HCT116 (cell line): ENCODE measurements around the gene UBE2G2. TPM values are rescaled to one million over a fixed set of nuclear protein-coding genes. Genes with fewer than 3 reads are reported as not detected.

Experiments
- ATAC-seq: fragments of 200-7000 bp; cut with Tn5 transposase; 2 replicates; pipeline ENCODE4 v1.9.1; 2020; ENCODE audit warnings: mild to moderate bottlenecking, moderate library complexity
- BruUV-seq: library from RNA; stranded (reverse); fragments of 400-500 nt; replicated peaks from 2 replicates; lab custom pipeline; 2021; lab: Mats Ljungman, UMichigan
- CTCF ChIA-PET: fragments of 300-600 bp; sonication (Branson Sonifier 250); formaldehyde crosslinking; loops from one replicate; lab custom pipeline; 2021; ENCODE audit warnings: antibody characterized with exemption; lab: Charles Lee
- POLR2A ChIA-PET: fragments of 300-600, 350-600 bp; sonication (Branson Sonifier 250); formaldehyde crosslinking; loops from one replicate; lab custom pipeline; 2021; ENCODE audit warnings: antibody characterized with exemption; lab: Charles Lee
- RAD21 ChIA-PET, 2 experiments: fragments of 300-600 bp; sonication (Branson Sonifier 250); formaldehyde crosslinking; loops; one replicate each; lab custom pipeline; 2023; ENCODE audit warnings: low total read pairs in 2 of 2; ENCODE audit not compliant: uncharacterized antibody in 2 of 2, unreplicated experiment in 2 of 2, low non-redundant PET in 1 of 2; lab: Charles Lee
- DNase-seq: peaks from one replicate; pipeline ENCODE4 v3.0.0-alpha.2; 2010; ENCODE audit warnings: low read depth, low spot score
- H2AFZ ChIP-seq: fragments of 200-600 bp; shearing (Covaris generic), sonication (generic); 2 replicates; pipeline ENCODE4 v1.6.1; 2017; ENCODE audit warnings: low read depth, mixed run types, mixed read lengths, antibody characterized with exemption, low read length; ENCODE audit not compliant: poor library complexity, severe bottlenecking
- H3K27ac ChIP-seq: 2 replicates; pipeline ENCODE4 v1.5.1; 2012; ENCODE audit warnings: low read depth, low read length
- H3K27me3 ChIP-seq: fragments of 200-600 bp; sonication (generic); 2 replicates; pipeline ENCODE4 v1.6.1; 2016; ENCODE audit warnings: mixed run types, low read length, mixed read lengths; ENCODE audit not compliant: insufficient read depth
- H3K36me3 ChIP-seq, 2 experiments: fragments of 200-500 bp in 1 of 2; fragments of 200-600 bp in 1 of 2; sonication (Bioruptor generic) in 1 of 2; sonication (generic) in 1 of 2; 2 replicates each; pipeline versions ENCODE4 v1.5.1 to v1.6.1; 2014 to 2016; ENCODE audit warnings: low read length in 2 of 2, inconsistent platforms in 1 of 2, mixed read lengths in 1 of 2, mixed run types in 1 of 2; ENCODE audit not compliant: insufficient read depth in 2 of 2, control insufficient read depth in 1 of 2
- H3K4me1 ChIP-seq, 2 experiments: fragments of 200-600 bp in 1 of 2; sonication (generic) in 1 of 2; 2 replicates each; pipeline versions ENCODE4 v1.5.1 to v1.6.1; 2012 to 2017; ENCODE audit warnings: low read length in 2 of 2, inconsistent platforms in 1 of 2, mild to moderate bottlenecking in 1 of 2, mixed read lengths in 1 of 2, mixed run types in 1 of 2, moderate library complexity in 1 of 2; ENCODE audit not compliant: insufficient read depth in 2 of 2, control insufficient read depth in 1 of 2
- H3K4me2 ChIP-seq: fragments of 200-600 bp; sonication (generic); 2 replicates; pipeline ENCODE4 v1.6.1; 2017; ENCODE audit warnings: mixed run types, low read length, mixed read lengths
- H3K4me3 ChIP-seq, 2 experiments: fragments of 200-600 bp in 1 of 2; sonication (generic) in 1 of 2; replicated peaks in 1 of 2; 2 replicates each; pipeline ENCODE4 v1.5.1; 2011 to 2016; ENCODE audit warnings: low read length in 2 of 2, control low read depth in 1 of 2, low read depth in 1 of 2, mild to moderate bottlenecking in 1 of 2, mixed read lengths in 1 of 2, mixed run types in 1 of 2
- H3K79me2 ChIP-seq: fragments of 200-600 bp; sonication (generic); 2 replicates; pipeline ENCODE4 v1.6.1; 2017; ENCODE audit warnings: mild to moderate bottlenecking, mixed run types, low read length, moderate library complexity, mixed read lengths; ENCODE audit not compliant: insufficient read depth
- H3K9ac ChIP-seq: fragments of 200-600 bp; sonication (generic); 2 replicates; pipeline ENCODE4 v1.6.1; 2016; ENCODE audit warnings: low read length, mixed read lengths
- H3K9me2 ChIP-seq: fragments of 200-600 bp; sonication (generic), shearing (Covaris generic); 2 replicates; pipeline ENCODE4 v1.6.1; 2017; ENCODE audit warnings: mixed run types, mild to moderate bottlenecking, moderate library complexity; ENCODE audit not compliant: insufficient read depth
- H3K9me3 ChIP-seq, 2 experiments: fragments of 200-500 bp in 1 of 2; fragments of 200-600 bp in 1 of 2; sonication (Bioruptor generic) in 1 of 2; sonication (generic) in 1 of 2; 2 replicates each; pipeline ENCODE4 v1.6.1; 2014 to 2017; ENCODE audit warnings: low read length in 2 of 2, mixed read lengths in 2 of 2, inconsistent platforms in 1 of 2, low read depth in 1 of 2, mild to moderate bottlenecking in 1 of 2, mixed run types in 1 of 2, moderate library complexity in 1 of 2; ENCODE audit not compliant: control insufficient read depth in 1 of 2, insufficient read depth in 1 of 2
- H4K20me1 ChIP-seq: fragments of 200-600 bp; sonication (generic), shearing (Covaris generic); 2 replicates; pipeline ENCODE4 v1.6.1; 2017; ENCODE audit warnings: mixed run types, mild to moderate bottlenecking, moderate library complexity; ENCODE audit not compliant: insufficient read depth
- CBX3 ChIP-seq: IDR thresholded peaks from 2 replicates; pipeline ENCODE4 v1.6.1; 2012; ENCODE audit warnings: low read depth
- EGR1 ChIP-seq: IDR thresholded peaks from 2 replicates; pipeline ENCODE4 v1.6.1; 2012; ENCODE audit warnings: low read depth
- ELF1 ChIP-seq: IDR thresholded peaks from 2 replicates; pipeline ENCODE4 v1.6.1; 2012; ENCODE audit warnings: low read depth, borderline replicate concordance
- EZH2 ChIP-seq: fragments of 200-600 bp; sonication (generic); IDR thresholded peaks from 2 replicates; pipeline ENCODE4 v1.6.1; 2017; ENCODE audit warnings: antibody characterized with exemption, mixed run types
- EZH2phosphoT487 ChIP-seq: fragments of 200-600 bp; IDR thresholded peaks from 2 replicates; pipeline ENCODE4 v1.6.1; 2018; ENCODE audit warnings: antibody characterized with exemption, borderline replicate concordance
- FOSL1 ChIP-seq: IDR thresholded peaks from 2 replicates; pipeline ENCODE4 v1.6.1; 2012; ENCODE audit warnings: low read depth
- POLR2A ChIP-seq: IDR thresholded peaks from 2 replicates; pipeline ENCODE4 v1.7.0; 2011; ENCODE audit warnings: borderline replicate concordance; ENCODE audit not compliant: insufficient read depth, insufficient read length; ENCODE audit errors: extremely low read depth
- POLR2AphosphoS5 ChIP-seq: IDR thresholded peaks from 2 replicates; pipeline ENCODE4 v1.6.1; 2011; ENCODE audit warnings: mild to moderate bottlenecking, low read depth, low read length, moderate library complexity
- REST ChIP-seq: IDR thresholded peaks from 2 replicates; pipeline ENCODE4 v1.6.1; 2012; ENCODE audit warnings: low read depth
- SIN3A ChIP-seq: IDR thresholded peaks from 2 replicates; pipeline ENCODE4 v1.6.1; 2012; ENCODE audit warnings: low read depth
- SRF ChIP-seq: IDR thresholded peaks from 2 replicates; pipeline ENCODE4 v1.6.1; 2012; ENCODE audit warnings: low read depth
- TCF7L2 ChIP-seq: IDR thresholded peaks from 2 replicates; pipeline ENCODE4 v1.7.0; 2011; ENCODE audit warnings: borderline replicate concordance, inconsistent platforms; ENCODE audit not compliant: insufficient read depth, insufficient read length; ENCODE audit errors: extremely low read depth
- ZFX ChIP-seq: fragments of 450-650 bp; IDR thresholded peaks from 2 replicates; pipeline ENCODE4 v1.6.1; 2017
- intact Hi-C: fragments of 100-400 bp; cut with micrococcal nuclease; formaldehyde crosslinking; loops from 2 replicates; pipeline ENCODE4 v1.10.0; 2022
- total RNA-seq: library from RNA; stranded (reverse); gene quantifications from one replicate; pipeline ENCODE4 v1.2.1, GENCODE V29; 2021; ENCODE audit not compliant: unreplicated experiment
- TF ChIP-seq, protein P1 (sequence below): IDR thresholded peaks from 2 replicates; pipeline ENCODE4 v1.6.1; 2012

The UBE2G2 gene
- total RNA-seq, 1 experiment from 2014 or later = 86.5 TPM

- ChIA-PET POLR2A (no interaction called here), CTCF (interaction anchor here (0.6 to 1.0 kb wide), 2 partner anchors 24 kb away, joined by 3 read pairs; no protein-coding TSS in a partner anchor), RAD21 (no interaction called here)
- Histone ChIP-seq H2AFZ (no peak overlapping the region), H3K9ac (peak overlapping the region; percentile 59), H3K27ac (peak overlapping the region; percentile 84; the same call in 1 of the 2 replicates), H3K9me2 (no peaks in the 10 kb centered on the region), H3K27me3 (no peaks in the 10 kb centered on the region), H3K79me2 (0 out of 2 replicates have a peak, but pooled peaks cover 7% of the 10 kb centered on the region), H4K20me1 (no peaks in the 10 kb centered on the region), H3K9me3 (peaks cover 4 to 9% of the 10 kb centered on the region in 2 experiments; a peak in 3 of 4 replicates), H3K36me3 (no peaks in the 10 kb centered on the region), H3K4me3 (peak overlapping the region; percentile 49 to 61), H3K4me1 (peaks cover 2 to 6% of the 10 kb centered on the region in 2 experiments; a peak in 2 of 4 replicates), H3K4me2 (peak overlapping the region; percentile 95)
- TF ChIP-seq SRF = no peak
- TF ChIP-seq REST = no peak
- no peak for TF ChIP-seq EZH2phosphoT487
- TF ChIP-seq FOSL1 = no peak
- TF ChIP-seq TCF7L2 = no peak
- TF ChIP-seq POLR2A = no peak
- TF ChIP-seq ELF1 = no peak
- TF ChIP-seq, protein P1, sequence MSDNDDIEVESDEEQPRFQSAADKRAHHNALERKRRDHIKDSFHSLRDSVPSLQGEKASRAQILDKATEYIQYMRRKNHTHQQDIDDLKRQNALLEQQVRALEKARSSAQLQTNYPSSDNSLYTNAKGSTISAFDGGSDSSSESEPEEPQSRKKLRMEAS = no peak
- TF ChIP-seq POLR2AphosphoS5 = peak; percentile 44; the same call in 1 of the 2 replicates
- no peak for TF ChIP-seq SIN3A
- TF ChIP-seq EGR1 = peak; percentile 68
- TF ChIP-seq ZFX = no peak
- no peak for TF ChIP-seq CBX3
- no peak for TF ChIP-seq EZH2
- no TSS peak for BruUV-seq
- DNase-seq (peak; percentile 69), ATAC-seq (peak; percentile 99)
- intact Hi-C loops = no loop called here
Observed at GRCh38 chr21:44817506-44817880, 15.9 kb upstream of the UBE2G2 start.
